B cell (primary cell): ENCODE results near the gene UTS2R.

Source experiments
- CTCF ChIP-seq: fragments of 200-600 bp; IDR thresholded peaks from one replicate; pipeline ENCODE4 v1.8.0; 2022; ENCODE audit warnings: antibody characterized with exemption, mild to moderate bottlenecking
- EZH2 ChIP-seq: IDR thresholded peaks from 2 replicates; pipeline ENCODE4 v1.6.1; 2012; ENCODE audit warnings: borderline replicate concordance, low read depth, mild to moderate bottlenecking, moderate library complexity, low read length; ENCODE audit not compliant: insufficient read depth, poor library complexity, severe bottlenecking

- TF ChIP-seq CTCF (no peak), EZH2 (no peak)
These were observed 32.5 kb upstream of the UTS2R start for GRCh38 chr17:82338858-82339633.
